ENCODE measurements around the gene LYSMD1.

GRCh38 chr1:151213560-151213959, 47.9 kb upstream of the LYSMD1 start:
- TF ChIP-seq CTCF (IDR thresholded peaks at IDR 0.05; ENCODE audit: borderline replicate concordance, extremely low read depth, low read length, poor library complexity, severe bottlenecking) (no peak), EZH2 (IDR thresholded peaks at IDR 0.05; ENCODE audit: borderline replicate concordance, low read depth, low read length, severe bottlenecking) (no peak)

All from DND-41 (cell line).